NT2/D1 (cell line): ENCODE data around the gene TCF25.

Experiments used
- DNase-seq: peaks from one replicate; pipeline ENCODE4 v3.0.0-alpha.2; 2011; ENCODE audit warnings: low read depth, low spot score
- H3K27me3 ChIP-seq: 2 replicates; pipeline ENCODE4 v1.6.0; 2011; ENCODE audit warnings: mild to moderate bottlenecking; ENCODE audit not compliant: insufficient read length, insufficient read depth
- H3K36me3 ChIP-seq: 2 replicates; pipeline ENCODE4 v1.6.1; 2011; ENCODE audit warnings: mild to moderate bottlenecking, low read length, mixed read lengths; ENCODE audit not compliant: insufficient read depth, insufficient read length
- H3K4me1 ChIP-seq: 2 replicates; pipeline ENCODE4 v1.5.1; 2011; ENCODE audit not compliant: insufficient read depth, insufficient read length
- H3K4me3 ChIP-seq: 2 replicates; pipeline ENCODE4 v1.5.1; 2011; ENCODE audit warnings: low read depth; ENCODE audit not compliant: insufficient read length
- H3K9ac ChIP-seq: 2 replicates; pipeline ENCODE4 v1.6.0; 2011; ENCODE audit warnings: low read depth; ENCODE audit not compliant: insufficient read length
- H3K9me3 ChIP-seq: 2 replicates; pipeline ENCODE4 v1.5.1; 2011; ENCODE audit warnings: mild to moderate bottlenecking, low read length; ENCODE audit not compliant: insufficient read depth
- SUZ12 ChIP-seq: IDR thresholded peaks from 2 replicates; pipeline ENCODE4 v1.6.1; 2011; ENCODE audit not compliant: insufficient read length, insufficient read depth; ENCODE audit errors: extremely low read depth
- YY1 ChIP-seq: IDR thresholded peaks from 2 replicates; pipeline ENCODE4 v1.6.1; 2011; ENCODE audit not compliant: insufficient read length, insufficient read depth
- ZNF274 ChIP-seq: IDR thresholded peaks from 2 replicates; pipeline ENCODE4 v1.6.1; 2011; ENCODE audit warnings: mild to moderate bottlenecking, low read depth, low read length

TCF25 gene

DNA sequence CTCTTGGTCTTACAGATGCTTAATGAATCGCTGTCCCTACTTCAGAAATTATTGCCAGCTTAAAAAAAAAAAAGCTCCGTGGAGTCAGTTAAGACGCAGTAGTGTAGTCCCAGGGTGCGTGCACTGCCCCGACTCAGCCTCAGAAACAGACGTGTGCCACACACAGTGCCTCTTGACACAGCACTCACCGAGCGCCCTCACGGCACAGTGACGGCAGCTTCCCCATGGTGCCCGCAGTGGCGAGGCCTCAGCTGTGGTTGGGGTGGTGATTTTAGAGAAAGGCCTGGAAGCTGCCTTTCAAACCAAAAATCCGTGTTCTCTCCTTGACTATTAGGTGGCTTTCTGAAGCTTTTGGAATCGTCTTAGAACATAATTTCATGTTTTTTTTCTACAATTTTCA is 13.9 kb downstream of the TCF25 start:
- Histone ChIP-seq H3K9me3 (no peaks in the 10 kb centered on the region), H3K4me1 (no peaks in the 10 kb centered on the region), H3K9ac (no peak overlapping the region), H3K36me3 (peaks cover 88% of the 10 kb centered on the region), H3K27me3 (no peaks in the 10 kb centered on the region), H3K4me3 (no peak overlapping the region)
- DNase-seq = no peak
- TF ChIP-seq ZNF274 = no peak
- no peak for TF ChIP-seq YY1
- TF ChIP-seq SUZ12 = no peak

DNA sequence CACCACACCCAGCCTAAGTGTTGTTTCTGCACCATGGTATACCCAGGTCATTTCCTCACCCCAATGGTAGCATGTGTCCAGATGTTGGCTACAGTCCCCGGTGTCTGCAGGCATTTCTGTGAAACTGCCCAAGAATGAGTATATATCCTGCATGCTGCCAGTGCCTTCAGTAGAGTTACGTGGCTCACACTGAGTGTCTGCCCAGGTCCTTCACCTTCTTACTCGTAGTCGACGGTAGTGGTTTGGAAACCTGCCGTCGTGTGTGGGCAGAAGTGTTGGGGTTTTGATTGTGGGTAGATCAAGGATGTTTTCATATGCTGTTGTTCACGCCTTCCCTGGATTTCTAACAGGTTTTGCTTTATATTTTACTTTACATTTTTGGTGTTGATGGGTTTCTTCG is 16.8 kb downstream of the TCF25 start:
- no peak for TF ChIP-seq ZNF274
- no peak for DNase-seq
- peaks cover 84% of the 10 kb centered on the region for H3K36me3 ChIP-seq

DNA sequence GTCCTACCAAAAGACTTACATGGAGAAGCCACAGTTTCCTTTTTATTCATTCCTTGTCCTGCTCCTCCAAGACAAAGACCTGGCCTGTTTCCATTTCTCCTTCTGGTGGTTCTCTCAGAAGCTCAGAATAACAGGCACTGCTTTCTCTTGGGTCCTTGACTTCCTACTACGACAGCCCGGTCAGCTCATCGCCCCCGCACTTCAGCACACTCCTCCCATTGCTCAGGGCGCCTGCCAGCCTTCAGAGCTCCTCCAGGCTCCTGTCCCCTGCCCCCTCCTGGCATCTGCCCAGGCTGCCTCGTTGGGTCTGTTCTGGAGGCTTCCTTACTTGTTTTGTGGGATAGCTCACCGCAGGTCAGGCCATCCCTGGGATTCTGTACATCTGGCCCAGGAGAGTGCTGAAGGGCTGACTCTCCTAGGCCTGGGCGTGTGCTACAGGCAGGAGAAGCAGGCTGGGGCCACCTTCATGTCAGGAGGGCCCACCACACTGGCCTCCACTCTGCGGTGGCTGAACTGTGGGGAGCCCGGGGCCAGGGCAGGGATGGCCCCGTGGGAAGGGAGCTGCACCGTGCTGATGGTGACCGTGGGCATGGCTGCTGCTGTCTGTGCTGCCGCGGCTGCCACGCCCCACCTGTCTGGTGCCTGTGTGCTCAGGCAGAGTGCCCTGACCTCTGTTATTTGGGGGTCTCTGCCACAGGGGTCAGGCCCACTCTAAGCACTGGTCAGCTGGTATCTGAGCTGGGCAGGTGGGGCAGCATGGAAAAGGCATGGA is 17.7 kb downstream of the TCF25 start:
- Histone ChIP-seq H3K4me1 (peaks cover 2% of the 10 kb centered on the region), H3K36me3 (peaks cover 86% of the 10 kb centered on the region), H3K9me3 (no peaks in the 10 kb centered on the region), H3K9ac (no peak overlapping the region), H3K4me3 (no peak overlapping the region), H3K27me3 (no peaks in the 10 kb centered on the region)
- DNase-seq = no peak
- TF ChIP-seq SUZ12 = no peak
- TF ChIP-seq ZNF274 = no peak
- TF ChIP-seq YY1 = no peak

More for the DNA sequence above, 16.8 kb downstream of the TCF25 start:
- H3K27me3 ChIP-seq = no peaks in the 10 kb centered on the region
- no peaks in the 10 kb centered on the region for H3K9me3 ChIP-seq
- no peak overlapping the region for H3K9ac ChIP-seq
- no peaks in the 10 kb centered on the region for H3K4me1 ChIP-seq
- H3K4me3 ChIP-seq = no peak overlapping the region

DNA sequence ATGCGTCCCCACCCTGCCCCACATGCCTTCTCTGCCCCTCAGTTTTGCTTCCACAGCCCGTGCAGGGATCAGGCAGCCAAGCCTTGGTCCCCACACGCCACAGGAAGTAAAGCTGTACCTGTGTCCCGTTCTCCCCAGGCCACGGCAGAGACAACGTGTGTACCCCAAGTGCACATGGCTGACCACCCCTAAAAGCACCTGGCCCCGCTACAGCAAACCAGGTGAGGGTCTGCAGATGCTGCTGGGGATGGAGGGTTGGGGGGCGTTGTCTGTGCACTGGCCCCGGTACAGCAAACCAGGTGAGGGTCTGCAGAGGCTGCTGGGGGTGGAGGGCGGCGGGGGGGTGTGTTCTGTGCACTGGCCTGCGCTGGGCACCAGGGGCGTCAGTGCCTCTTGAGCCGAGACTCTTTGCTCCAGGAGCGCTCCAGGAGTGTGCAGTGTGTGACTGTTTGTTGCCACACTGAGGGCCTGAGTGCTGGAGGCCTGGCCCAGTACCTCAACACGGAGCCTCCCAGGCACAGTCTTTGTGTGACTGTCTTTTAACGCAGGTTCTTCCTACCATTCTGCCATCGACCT is 18.8 kb downstream of the TCF25 start:
- Histone ChIP-seq H3K36me3 (peaks cover 91% of the 10 kb centered on the region), H3K9me3 (no peaks in the 10 kb centered on the region)

DNA sequence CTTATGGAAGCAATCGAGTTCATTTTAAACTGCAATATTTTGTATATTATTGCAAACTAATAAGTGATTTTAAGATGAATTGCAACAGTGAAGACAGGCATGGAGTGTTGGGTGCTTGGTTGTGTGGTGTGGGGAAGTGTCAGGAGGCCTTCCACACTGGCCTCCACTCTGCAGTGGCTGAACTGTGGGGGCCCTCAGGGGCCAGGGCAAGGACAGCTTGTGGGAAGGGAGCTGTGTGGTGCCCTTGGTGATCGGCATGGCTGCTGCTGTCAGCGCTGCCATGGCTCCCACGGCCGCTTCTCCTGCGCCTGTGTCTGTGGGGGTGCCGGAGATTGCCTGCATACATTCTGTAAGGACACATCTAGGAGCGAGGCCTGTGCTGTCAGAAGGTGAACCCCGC is 19.2 kb downstream of the TCF25 start:
- Histone ChIP-seq H3K4me3 (no peak overlapping the region), H3K4me1 (peaks cover 2% of the 10 kb centered on the region), H3K9me3 (no peaks in the 10 kb centered on the region), H3K27me3 (no peaks in the 10 kb centered on the region), H3K36me3 (peaks cover 91% of the 10 kb centered on the region), H3K9ac (no peak overlapping the region)
- no peak for TF ChIP-seq YY1
- no peak for TF ChIP-seq SUZ12
- no peak for TF ChIP-seq ZNF274
- no peak for DNase-seq

More for the DNA sequence above, 18.8 kb downstream of the TCF25 start:
- DNase-seq = no peak
- Histone ChIP-seq H3K4me3 (no peak overlapping the region), H3K27me3 (no peaks in the 10 kb centered on the region), H3K4me1 (peaks cover 2% of the 10 kb centered on the region), H3K9ac (no peak overlapping the region)
- TF ChIP-seq YY1 = no peak

DNA sequence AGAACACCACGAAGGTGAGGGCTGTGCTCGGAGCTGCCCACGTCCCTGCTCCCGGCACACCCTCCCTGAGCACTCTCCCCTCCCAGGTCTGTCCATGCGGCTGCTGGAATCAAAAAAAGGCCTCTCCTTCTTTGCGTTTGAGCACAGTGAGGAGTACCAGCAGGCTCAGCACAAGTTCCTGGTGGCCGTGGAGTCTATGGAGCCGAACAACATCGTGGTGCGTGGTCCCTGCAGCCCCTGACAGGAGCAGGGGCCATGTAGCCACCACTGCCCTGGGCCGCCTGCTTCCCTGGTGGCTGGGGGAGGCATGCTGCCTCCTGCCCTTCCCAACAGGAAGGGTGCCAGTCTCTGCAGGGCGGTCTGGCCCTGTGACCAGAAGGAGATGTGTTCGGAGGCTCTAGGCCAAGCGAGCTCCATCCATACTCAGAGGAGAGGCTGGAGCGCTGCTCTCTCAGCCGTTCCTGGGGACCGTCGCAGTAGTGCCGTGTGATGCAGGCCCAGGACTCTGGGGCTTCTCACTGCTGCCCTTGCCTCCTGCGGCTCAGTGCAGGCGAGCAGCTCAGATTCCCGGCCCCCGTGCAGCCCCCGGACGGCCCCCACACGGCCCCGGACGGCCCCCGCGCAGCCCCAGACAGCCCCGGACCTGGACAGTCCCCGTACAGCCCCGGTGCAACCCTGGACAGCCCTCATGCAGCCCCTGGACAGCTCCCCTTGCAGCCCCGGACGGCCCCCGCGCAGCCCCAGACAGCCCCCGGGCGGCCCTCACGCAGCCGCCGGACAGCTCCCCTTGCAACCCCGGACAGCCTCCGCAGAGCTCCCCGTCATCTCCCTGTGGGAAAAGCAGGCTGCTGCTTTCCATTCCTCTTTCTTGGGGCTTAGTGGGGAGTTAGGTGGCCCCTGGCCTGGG is 20.5 kb downstream of the TCF25 start:
- Histone ChIP-seq H3K9me3 (no peaks in the 10 kb centered on the region), H3K27me3 (no peaks in the 10 kb centered on the region), H3K4me3 (no peak overlapping the region), H3K9ac (no peak overlapping the region), H3K4me1 (peaks cover 2% of the 10 kb centered on the region), H3K36me3 (peaks cover 93% of the 10 kb centered on the region)
- no peak for DNase-seq
- TF ChIP-seq SUZ12 (no peak), YY1 (no peak), ZNF274 (no peak)

DNA sequence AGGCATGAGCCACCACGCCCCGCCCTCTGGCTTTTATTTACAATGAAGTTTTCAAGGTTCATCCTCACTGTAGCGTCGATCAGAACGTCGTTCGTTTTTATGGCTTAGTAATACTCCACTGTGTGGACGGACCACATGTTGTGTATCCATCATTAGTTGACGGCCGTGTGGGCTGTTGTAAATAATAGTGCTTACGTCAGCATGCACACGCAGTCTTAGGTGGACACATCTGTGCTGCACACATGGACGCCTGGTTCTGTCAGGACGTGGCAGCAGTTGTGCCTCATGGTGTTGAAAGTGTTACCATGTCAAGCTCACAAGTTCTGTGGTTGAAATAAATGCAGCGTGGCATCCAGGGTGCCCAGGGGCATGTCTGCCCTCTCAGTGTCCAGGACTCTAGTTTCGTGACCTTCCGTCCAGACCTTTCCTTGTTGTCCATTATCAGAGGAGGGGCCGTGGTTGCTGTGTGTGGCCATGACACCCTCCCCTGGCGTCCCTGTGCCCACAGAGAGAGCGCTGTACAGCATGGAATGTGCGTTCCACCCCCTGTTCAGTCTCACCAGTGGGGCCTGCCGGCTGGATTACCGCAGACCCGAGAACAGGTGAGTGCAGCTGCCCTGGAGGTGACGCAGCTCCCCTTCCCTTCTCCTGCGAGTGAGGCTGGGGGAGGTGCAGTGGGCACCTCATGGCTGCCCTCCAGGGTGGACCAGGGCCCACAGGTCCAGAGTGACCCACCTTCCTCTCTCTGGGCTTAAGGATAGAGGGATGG is 22.3 kb downstream of the TCF25 start:
- Histone ChIP-seq H3K4me1 (peaks cover 2% of the 10 kb centered on the region), H3K36me3 (peaks cover 92% of the 10 kb centered on the region), H3K27me3 (no peaks in the 10 kb centered on the region), H3K4me3 (no peak overlapping the region), H3K9me3 (no peaks in the 10 kb centered on the region), H3K9ac (no peak overlapping the region)
- DNase-seq = no peak
- TF ChIP-seq YY1 = no peak
- TF ChIP-seq ZNF274 = no peak
- TF ChIP-seq SUZ12 = no peak
